Measurements from ENCODE around the gene SUSD3. TPM values are rescaled to one million over a fixed set of nuclear protein-coding genes. Genes with fewer than 3 reads are reported as not detected.
A peak's percentile ranks its signal among the peaks of the same experiment; 100 is the strongest.

Gene SUSD3
- total RNA-seq, 1 experiment from 2014 or later, result 11.9 TPM

DNA sequence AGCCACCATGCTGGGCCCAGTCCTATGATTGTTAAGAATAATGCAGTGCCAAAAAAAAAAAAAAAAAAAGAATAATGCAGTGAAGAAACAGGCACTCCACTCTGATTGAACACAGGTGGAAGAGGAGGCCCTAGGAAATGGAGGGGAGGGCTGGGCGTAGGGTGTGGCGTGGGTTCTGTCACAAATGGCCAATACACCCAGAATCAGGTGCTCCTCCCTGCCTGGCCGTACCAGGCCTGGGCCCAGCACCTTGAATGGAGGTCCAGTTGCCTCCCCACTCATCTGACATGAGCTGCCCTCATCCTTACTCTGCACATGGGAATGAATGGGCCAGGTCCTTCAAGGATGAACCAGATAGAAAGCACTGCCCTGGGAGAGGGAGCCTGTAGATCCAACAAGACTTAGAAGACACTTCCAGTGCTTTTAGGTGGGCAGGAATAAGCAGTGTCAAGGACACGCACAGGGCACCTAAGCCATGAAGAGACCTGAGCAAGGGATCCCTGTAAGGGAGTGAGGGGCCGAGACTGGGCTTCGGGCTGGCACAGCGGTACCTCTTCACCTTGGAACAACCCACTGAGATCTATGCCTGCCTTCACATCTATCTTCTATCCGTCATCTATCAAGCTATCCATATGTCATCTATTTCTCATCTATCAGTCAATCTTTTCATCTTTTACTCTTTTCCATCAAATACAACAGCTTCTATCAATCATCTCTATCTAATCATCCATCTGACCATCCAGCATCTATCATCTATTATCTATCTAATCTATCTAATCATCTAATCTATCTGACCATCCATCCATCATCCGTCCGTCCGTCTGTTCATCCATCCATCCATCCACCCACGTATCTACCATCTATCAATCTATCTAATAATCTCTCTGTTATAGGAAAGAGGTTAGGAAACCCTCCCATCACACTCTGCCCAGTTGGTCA lies 59.7 kb downstream of the SUSD3 start:
- POLR2A ChIA-PET, result interaction anchor here (0.6 kb wide), 1 partner anchor 411 kb away, joined by 4 read pairs; no protein-coding TSS in a partner anchor

GRCh38 chr9:93118863-93119702 lies 60.6 kb downstream of the SUSD3 start:
- ATAC-seq (no peak), DNase-seq (ENCODE audit: low spot score) (no peak)
- Mint-ChIP-seq H3K36me3 (peaks cover 2% of the 10 kb centered on the region; the same call in 1 of the 2 replicates), H3K27ac (no peak overlapping the region), H3K4me3 (no peak overlapping the region), H3K27me3 (ENCODE audit: low read depth) (no peaks in the 10 kb centered on the region), H3K4me1 (peaks cover 19% of the 10 kb centered on the region), H3K9me3 (no peaks in the 10 kb centered on the region)
- CTCF ChIA-PET, result interaction anchor here (0.6 to 3.3 kb wide), 11 partner anchors 10 to 186 kb away, joined by 3 to 23 read pairs (median 7); partner anchors contain the start of gene NINJ1
- POLR2A ChIA-PET, result interaction anchor here (1.4 kb wide), 1 partner anchor 10 kb away, joined by 5 read pairs; no protein-coding TSS in a partner anchor
- TF ChIP-seq ZNF219 (CRISPR knock-in tag; IDR thresholded peaks at IDR 0.05; ENCODE audit: borderline replicate concordance), result no peak
- TF ChIP-seq NR3C1 (CRISPR knock-in tag; conservative IDR thresholded peaks at IDR 0.05; ENCODE audit: low read depth), result no peak
- TF ChIP-seq ATF1 (CRISPR knock-in tag; IDR thresholded peaks at IDR 0.05), result no peak
- TF ChIP-seq ZNF138 (CRISPR knock-in tag; conservative IDR thresholded peaks at IDR 0.05), result no peak

More for the DNA sequence above, 59.7 kb downstream of the SUSD3 start:
- Mint-ChIP-seq H3K4me3 (no peak overlapping the region), H3K4me1 (peaks cover 19% of the 10 kb centered on the region), H3K36me3 (peaks cover 2% of the 10 kb centered on the region; the same call in 1 of the 2 replicates), H3K27me3 (ENCODE audit: low read depth) (no peaks in the 10 kb centered on the region), H3K9me3 (no peaks in the 10 kb centered on the region), H3K27ac (no peak overlapping the region)
- TF ChIP-seq ATF1 (CRISPR knock-in tag; IDR thresholded peaks at IDR 0.05), result no peak
- TF ChIP-seq KAT7 (CRISPR knock-in tag; IDR thresholded peaks at IDR 0.05; ENCODE audit: borderline replicate concordance), result no peak
- no peak for TF ChIP-seq ZNF232 (CRISPR knock-in tag; IDR thresholded peaks at IDR 0.05)
- DNase-seq (ENCODE audit: low spot score) (no peak), ATAC-seq (no peak)
- CTCF ChIA-PET, result interaction anchor here (1.1 to 3.8 kb wide), 4 partner anchors 9 to 36 kb away, joined by 4 to 19 read pairs (median 14); no protein-coding TSS in a partner anchor

DNA sequence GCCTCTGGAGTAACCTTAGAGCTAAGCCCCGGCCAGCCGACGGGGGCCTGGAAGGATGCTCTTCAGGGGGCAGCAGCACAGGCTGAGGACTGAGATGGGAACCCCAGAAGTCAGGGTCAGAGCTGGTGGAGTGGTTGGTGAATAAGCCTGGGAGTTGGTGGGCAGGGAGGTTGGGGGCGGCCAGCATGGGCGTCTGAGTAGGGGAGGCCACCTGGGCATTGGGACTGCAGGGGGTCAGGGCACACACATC lies 61.1 kb downstream of the SUSD3 start:
- DNase-seq (ENCODE audit: low spot score) (no peak), ATAC-seq (no peak)
- H3K27ac Mint-ChIP-seq, result no peak overlapping the region
- no peaks in the 10 kb centered on the region for H3K27me3 Mint-ChIP-seq (ENCODE audit: low read depth)
- H3K4me3 Mint-ChIP-seq, result no peak overlapping the region
- TF ChIP-seq ZMAT4 (CRISPR knock-in tag; IDR thresholded peaks at IDR 0.05), result no peak
- TF ChIP-seq, protein P1, sequence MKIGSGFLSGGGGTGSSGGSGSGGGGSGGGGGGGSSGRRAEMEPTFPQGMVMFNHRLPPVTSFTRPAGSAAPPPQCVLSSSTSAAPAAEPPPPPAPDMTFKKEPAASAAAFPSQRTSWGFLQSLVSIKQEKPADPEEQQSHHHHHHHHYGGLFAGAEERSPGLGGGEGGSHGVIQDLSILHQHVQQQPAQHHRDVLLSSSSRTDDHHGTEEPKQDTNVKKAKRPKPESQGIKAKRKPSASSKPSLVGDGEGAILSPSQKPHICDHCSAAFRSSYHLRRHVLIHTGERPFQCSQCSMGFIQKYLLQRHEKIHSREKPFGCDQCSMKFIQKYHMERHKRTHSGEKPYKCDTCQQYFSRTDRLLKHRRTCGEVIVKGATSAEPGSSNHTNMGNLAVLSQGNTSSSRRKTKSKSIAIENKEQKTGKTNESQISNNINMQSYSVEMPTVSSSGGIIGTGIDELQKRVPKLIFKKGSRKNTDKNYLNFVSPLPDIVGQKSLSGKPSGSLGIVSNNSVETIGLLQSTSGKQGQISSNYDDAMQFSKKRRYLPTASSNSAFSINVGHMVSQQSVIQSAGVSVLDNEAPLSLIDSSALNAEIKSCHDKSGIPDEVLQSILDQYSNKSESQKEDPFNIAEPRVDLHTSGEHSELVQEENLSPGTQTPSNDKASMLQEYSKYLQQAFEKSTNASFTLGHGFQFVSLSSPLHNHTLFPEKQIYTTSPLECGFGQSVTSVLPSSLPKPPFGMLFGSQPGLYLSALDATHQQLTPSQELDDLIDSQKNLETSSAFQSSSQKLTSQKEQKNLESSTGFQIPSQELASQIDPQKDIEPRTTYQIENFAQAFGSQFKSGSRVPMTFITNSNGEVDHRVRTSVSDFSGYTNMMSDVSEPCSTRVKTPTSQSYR (CRISPR knock-in tag; IDR thresholded peaks at IDR 0.05), result no peak
- H3K4me1 Mint-ChIP-seq, result peaks cover 18% of the 10 kb centered on the region
- H3K9me3 Mint-ChIP-seq, result no peaks in the 10 kb centered on the region
- ChIA-PET CTCF (interaction anchor here (0.6 to 3.3 kb wide), 11 partner anchors 10 to 185 kb away, joined by 3 to 23 read pairs (median 7); partner anchors contain the start of gene NINJ1), POLR2A (interaction anchor here (1.4 kb wide), 1 partner anchor 9 kb away, joined by 5 read pairs; no protein-coding TSS in a partner anchor)
- peaks cover 4% of the 10 kb centered on the region for H3K36me3 Mint-ChIP-seq

DNA sequence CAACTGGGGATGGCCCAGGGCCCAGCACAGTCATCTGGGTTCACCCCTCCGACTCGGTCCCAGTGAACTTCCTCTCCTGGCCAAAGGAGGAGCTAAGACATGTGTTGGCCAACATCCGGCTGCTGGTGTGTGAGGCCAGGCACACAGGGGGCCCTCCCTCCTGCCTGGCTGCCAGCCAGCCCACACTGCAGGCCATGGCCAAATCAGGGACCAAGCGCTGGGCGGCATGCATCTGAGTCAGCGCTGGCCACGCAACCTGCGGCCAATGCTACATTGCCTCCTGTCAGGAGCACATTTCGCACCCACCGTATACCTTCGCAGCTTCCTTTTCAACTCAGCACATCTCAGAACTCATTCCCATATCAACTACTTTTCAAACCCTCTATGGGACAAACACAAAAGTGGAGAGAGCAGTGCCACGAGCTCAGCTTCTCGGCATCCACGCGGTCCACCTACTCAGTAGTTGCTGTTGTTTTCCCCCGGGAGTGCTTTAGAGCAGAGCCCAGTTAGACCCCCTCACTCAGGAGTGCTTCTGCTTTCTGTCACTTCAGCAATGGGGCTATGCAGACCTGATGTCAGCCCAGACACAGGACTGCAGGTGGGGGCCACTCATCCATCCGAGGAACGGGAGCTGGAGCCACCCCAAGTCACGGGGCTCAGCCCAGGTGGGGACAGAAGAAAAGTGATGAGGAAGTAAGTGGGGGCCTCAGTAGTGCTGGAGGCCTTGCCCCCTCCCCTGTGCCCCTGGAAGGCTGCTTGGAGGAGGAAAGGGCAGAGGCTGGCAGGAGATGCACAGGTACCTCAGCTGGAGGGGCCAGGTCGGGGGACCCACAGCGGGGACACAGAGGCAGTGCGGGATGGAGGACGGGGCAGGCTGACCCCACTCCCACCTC lies 61.7 kb downstream of the SUSD3 start:
- peak; percentile 79 for ATAC-seq
- Mint-ChIP-seq H3K9me3 (no peaks in the 10 kb centered on the region), H3K36me3 (peaks cover 7% of the 10 kb centered on the region), H3K27me3 (ENCODE audit: low read depth) (no peaks in the 10 kb centered on the region), H3K27ac (peak overlapping the region; percentile 89; the same call in 1 of the 2 replicates), H3K4me3 (no peak overlapping the region), H3K4me1 (peaks cover 13% of the 10 kb centered on the region)
- TF ChIP-seq ZNF423 (CRISPR knock-in tag; IDR thresholded peaks at IDR 0.05), result peak; percentile 15; the same call in 1 of the 2 replicates
- peak; percentile 95 for TF ChIP-seq GABPB1 (CRISPR knock-in tag; IDR thresholded peaks at IDR 0.05)
- TF ChIP-seq MXD4 (CRISPR knock-in tag; IDR thresholded peaks at IDR 0.05; ENCODE audit: borderline replicate concordance), result no peak
- POLR2A ChIA-PET, result interaction anchor here (1.0 to 1.4 kb wide), 2 partner anchors 9 to 18 kb away, joined by 4 to 5 read pairs; no protein-coding TSS in a partner anchor
- DNase-seq (ENCODE audit: low spot score), result peak; percentile 42
- CTCF ChIA-PET, result interaction anchor here (0.6 to 3.3 kb wide), 14 partner anchors 9 to 185 kb away, joined by 3 to 23 read pairs (median 6); partner anchors contain the start of gene NINJ1
